ENCODE data around the gene PIPOX.

DNA sequence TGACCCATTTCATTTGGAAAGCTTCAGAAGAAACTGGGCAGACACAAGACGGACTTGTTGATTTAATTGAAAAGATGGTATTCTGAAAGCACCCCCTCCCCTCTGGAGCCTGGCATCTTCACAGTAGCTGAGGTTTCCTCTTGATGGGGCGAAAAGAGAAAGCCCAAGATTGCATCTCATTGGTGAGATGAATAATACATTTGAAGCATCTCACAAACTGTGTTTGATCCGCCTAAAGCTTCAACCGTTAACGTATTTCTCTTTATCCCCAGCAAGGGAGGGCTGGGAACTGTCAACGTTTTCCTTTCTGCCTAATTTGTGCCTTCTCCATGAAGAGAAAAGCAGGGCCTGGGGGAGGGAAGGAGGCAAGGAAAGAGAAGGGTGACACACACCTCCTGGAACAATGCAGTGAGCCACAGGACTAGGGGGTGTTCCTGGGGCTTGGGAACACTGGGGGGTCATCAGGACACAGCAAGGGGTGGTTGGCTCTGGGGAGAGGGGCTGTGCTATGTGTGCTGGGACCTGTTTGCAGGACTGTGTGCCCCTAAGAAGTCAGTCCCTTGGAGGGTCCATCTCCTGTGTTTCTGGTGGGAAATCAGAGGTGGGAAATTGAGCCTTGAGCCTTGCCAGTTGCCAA lies 18.5 kb upstream of the PIPOX start:
- TF ChIP-seq, protein P1, sequence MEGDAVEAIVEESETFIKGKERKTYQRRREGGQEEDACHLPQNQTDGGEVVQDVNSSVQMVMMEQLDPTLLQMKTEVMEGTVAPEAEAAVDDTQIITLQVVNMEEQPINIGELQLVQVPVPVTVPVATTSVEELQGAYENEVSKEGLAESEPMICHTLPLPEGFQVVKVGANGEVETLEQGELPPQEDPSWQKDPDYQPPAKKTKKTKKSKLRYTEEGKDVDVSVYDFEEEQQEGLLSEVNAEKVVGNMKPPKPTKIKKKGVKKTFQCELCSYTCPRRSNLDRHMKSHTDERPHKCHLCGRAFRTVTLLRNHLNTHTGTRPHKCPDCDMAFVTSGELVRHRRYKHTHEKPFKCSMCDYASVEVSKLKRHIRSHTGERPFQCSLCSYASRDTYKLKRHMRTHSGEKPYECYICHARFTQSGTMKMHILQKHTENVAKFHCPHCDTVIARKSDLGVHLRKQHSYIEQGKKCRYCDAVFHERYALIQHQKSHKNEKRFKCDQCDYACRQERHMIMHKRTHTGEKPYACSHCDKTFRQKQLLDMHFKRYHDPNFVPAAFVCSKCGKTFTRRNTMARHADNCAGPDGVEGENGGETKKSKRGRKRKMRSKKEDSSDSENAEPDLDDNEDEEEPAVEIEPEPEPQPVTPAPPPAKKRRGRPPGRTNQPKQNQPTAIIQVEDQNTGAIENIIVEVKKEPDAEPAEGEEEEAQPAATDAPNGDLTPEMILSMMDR (IDR thresholded peaks at IDR 0.05; ENCODE audit: low read depth, low read length, poor library complexity, severe bottlenecking) = no peak
- TF ChIP-seq EZH2phosphoT487 (IDR thresholded peaks at IDR 0.05; ENCODE audit: borderline replicate concordance, low read length) = no peak

Measured in DOHH2 (cell line).